ENCODE measurements around the gene SPTBN1.

Gene SPTBN1

GRCh38 chr2:54455563-54456361, at the start of gene SPTBN1:
TSS of gene SPTBN1 (plus strand) at chr2:54456327. CDS start at chr2:54526419, 70,092 bp downstream.
- H3K27me3 Mint-ChIP-seq, result peaks cover 41% of the 10 kb centered on the region
- no peaks in the 10 kb centered on the region for H3K36me3 Mint-ChIP-seq
- no peak within 1 kb of the TSS for H3K27ac Mint-ChIP-seq
- H3K9me3 Mint-ChIP-seq, result no peaks in the 10 kb centered on the region
- peaks cover 18% of the 10 kb centered on the region for H3K4me1 Mint-ChIP-seq
- peak within 1 kb of the TSS; percentile 86 for H3K4me3 Mint-ChIP-seq

DNA sequence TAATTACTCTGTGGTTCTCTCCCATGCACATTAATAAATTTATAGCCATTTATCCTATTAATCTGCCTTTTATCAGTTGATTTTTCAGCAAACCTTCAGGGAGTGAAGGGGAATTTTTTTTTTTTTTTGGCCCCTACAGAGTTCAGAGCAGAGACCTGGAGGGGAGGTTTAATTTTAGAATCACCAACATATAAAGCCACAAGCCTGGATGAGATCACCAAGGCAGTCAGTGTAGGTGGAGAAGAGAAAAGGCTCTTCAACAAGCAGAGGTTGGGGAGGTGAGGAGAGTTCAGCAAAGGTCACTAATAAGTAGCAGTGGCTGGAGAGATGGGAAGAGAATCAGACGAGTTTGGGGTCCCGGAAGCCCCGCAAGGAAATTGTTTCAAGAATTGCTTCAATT, 48.4 kb upstream of the SPTBN1 start:
- no peak overlapping the region for H3K27ac Mint-ChIP-seq
- H3K4me3 Mint-ChIP-seq, result no peak overlapping the region
- no peaks in the 10 kb centered on the region for H3K4me1 Mint-ChIP-seq
- peaks cover 4% of the 10 kb centered on the region for H3K27me3 Mint-ChIP-seq
- H3K9me3 Mint-ChIP-seq, result no peaks in the 10 kb centered on the region
- no peaks in the 10 kb centered on the region for H3K36me3 Mint-ChIP-seq

DNA sequence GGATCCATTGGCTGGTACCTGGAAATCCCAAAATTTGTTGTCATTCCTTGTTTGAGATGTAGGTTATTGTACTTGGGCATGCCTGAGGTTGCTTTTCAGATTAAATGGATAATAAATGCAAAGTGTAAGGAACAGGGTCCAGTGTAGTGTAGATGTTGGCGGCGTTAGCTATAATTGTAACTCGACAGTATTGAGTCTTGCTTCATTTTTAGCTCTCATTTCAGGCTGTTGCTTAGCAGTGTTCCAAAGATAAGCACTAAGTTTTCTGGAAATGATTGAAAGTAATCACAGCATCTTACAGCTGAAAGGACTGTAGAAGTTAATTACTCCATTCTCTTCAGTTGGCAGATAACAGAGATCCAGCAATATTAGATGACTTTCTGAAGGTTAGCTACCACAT, 47.8 kb upstream of the SPTBN1 start:
- Mint-ChIP-seq H3K4me1 (no peaks in the 10 kb centered on the region), H3K27me3 (peaks cover 4% of the 10 kb centered on the region), H3K36me3 (no peaks in the 10 kb centered on the region), H3K4me3 (no peak overlapping the region), H3K9me3 (no peaks in the 10 kb centered on the region), H3K27ac (no peak overlapping the region)

- Mint-ChIP-seq H3K36me3 (no peaks in the 10 kb centered on the region), H3K4me1 (no peaks in the 10 kb centered on the region)
Measured at GRCh38 chr2:54409752-54410151, 46.4 kb upstream of the SPTBN1 start.

DNA sequence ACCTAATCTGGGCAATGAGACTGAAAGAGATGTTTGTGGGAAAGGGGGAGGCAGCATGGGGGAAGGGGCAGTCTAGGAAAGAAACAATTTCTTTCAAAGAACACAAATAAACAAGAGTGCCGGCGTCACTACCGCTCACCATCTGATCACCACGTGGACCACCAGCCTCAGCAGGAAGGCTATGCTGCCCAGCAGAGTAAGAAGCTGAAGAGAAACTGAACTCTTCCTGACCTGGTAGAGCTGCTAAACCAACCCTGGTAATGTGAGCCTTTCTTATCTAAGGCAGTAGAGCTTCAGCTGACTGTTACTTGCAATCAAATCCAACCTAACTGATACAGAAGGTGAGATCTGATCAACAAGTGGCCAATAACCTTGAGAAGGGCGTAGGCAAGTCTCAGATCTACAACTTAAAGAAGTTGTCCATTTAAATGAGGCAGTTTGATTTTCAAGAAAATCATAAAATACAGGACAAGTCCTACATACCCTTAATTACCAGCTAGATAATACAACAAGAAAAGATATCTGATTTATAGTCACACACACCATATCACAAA, 44.2 kb upstream of the SPTBN1 start:
- no peak overlapping the region for H3K27ac Mint-ChIP-seq
- no peaks in the 10 kb centered on the region for H3K4me1 Mint-ChIP-seq
- H3K4me3 Mint-ChIP-seq, result no peak overlapping the region
- peaks cover 12% of the 10 kb centered on the region for H3K27me3 Mint-ChIP-seq
- no peaks in the 10 kb centered on the region for H3K9me3 Mint-ChIP-seq
- H3K36me3 Mint-ChIP-seq, result no peaks in the 10 kb centered on the region

More at GRCh38 chr2:54409752-54410151, 46.4 kb upstream of the SPTBN1 start:
- Mint-ChIP-seq H3K27ac (no peak overlapping the region), H3K9me3 (no peaks in the 10 kb centered on the region), H3K27me3 (peaks cover 5% of the 10 kb centered on the region), H3K4me3 (no peak overlapping the region)

GRCh38 chr2:54416166-54416813, 39.8 kb upstream of the SPTBN1 start:
- Mint-ChIP-seq H3K4me3 (no peak overlapping the region), H3K27me3 (peaks cover 8% of the 10 kb centered on the region), H3K9me3 (no peaks in the 10 kb centered on the region), H3K27ac (no peak overlapping the region), H3K4me1 (no peaks in the 10 kb centered on the region), H3K36me3 (no peaks in the 10 kb centered on the region)

- H3K4me1 Mint-ChIP-seq, result peaks cover 6% of the 10 kb centered on the region
- no peak overlapping the region for H3K4me3 Mint-ChIP-seq
- no peaks in the 10 kb centered on the region for H3K9me3 Mint-ChIP-seq
- H3K27ac Mint-ChIP-seq, result no peak overlapping the region
- H3K36me3 Mint-ChIP-seq, result no peaks in the 10 kb centered on the region
- peaks cover 8% of the 10 kb centered on the region for H3K27me3 Mint-ChIP-seq
Measured at GRCh38 chr2:54416938-54417337, 39.2 kb upstream of the SPTBN1 start.

- H3K4me3 Mint-ChIP-seq, result no peak overlapping the region
- peaks cover 8% of the 10 kb centered on the region for H3K27me3 Mint-ChIP-seq
- H3K4me1 Mint-ChIP-seq, result peaks cover 13% of the 10 kb centered on the region
Measured at GRCh38 chr2:54417577-54417976, 38.5 kb upstream of the SPTBN1 start.

DNA sequence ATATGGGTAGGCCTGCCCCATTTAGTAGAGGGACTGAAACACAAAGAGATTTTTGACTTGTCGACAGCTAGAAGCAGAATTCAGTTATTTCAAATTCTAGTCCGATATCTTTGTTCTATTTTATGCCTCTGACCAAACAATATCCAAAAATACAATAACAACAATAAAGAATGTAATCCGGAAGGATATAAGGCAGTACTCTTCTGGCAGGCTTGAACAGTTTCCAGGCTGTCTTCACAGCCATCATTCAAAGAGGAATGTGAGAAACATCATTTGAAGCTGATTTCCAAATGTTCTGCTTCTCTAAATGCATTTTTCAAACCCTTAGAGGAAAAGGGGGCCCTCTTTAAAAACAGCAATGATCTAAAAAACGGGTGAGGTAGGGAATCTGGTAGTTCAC, 36.7 kb upstream of the SPTBN1 start:
- Mint-ChIP-seq H3K36me3 (no peaks in the 10 kb centered on the region), H3K9me3 (no peaks in the 10 kb centered on the region), H3K4me3 (no peak overlapping the region), H3K4me1 (peaks cover 13% of the 10 kb centered on the region), H3K27me3 (peaks cover 6% of the 10 kb centered on the region), H3K27ac (no peak overlapping the region)

More at GRCh38 chr2:54417577-54417976, 38.5 kb upstream of the SPTBN1 start:
- Mint-ChIP-seq H3K9me3 (no peaks in the 10 kb centered on the region), H3K27ac (no peak overlapping the region), H3K36me3 (no peaks in the 10 kb centered on the region)

DNA sequence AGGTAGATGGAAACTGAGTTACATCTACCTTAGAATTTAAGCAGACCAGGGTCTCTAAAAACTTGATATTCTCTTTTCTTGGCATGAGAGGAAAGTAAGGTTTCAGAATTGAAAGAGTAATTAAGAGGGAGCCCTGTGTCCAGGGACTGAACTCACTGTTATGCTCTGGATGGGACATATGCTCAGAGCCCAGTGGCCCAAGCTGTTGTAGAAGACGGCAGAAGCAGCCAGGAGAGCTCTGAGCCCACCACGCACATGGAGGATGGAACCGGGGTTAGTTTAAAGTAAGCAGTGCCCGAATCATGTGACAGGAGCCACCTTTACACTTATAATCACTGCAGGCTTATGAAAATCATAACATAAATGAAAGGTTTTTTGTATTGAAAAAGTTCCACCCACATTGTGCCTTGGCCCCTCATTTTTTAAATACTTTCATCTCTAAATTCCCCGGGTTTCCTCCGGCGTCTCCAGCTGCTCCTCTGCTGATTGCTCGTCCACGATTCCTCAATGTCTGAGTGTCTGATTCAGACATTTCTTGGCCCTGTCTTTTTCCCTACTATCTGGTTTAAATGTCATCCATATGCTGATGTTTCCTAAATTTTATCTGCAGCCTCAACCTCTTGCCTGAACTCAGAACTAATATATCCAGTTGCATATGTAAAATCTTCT, 36.1 kb upstream of the SPTBN1 start:
- H3K36me3 Mint-ChIP-seq, result no peaks in the 10 kb centered on the region
- H3K27me3 Mint-ChIP-seq, result peaks cover 5% of the 10 kb centered on the region
- H3K4me3 Mint-ChIP-seq, result no peak overlapping the region
- H3K9me3 Mint-ChIP-seq, result no peaks in the 10 kb centered on the region
- H3K27ac Mint-ChIP-seq, result no peak overlapping the region
- peaks cover 13% of the 10 kb centered on the region for H3K4me1 Mint-ChIP-seq

DNA sequence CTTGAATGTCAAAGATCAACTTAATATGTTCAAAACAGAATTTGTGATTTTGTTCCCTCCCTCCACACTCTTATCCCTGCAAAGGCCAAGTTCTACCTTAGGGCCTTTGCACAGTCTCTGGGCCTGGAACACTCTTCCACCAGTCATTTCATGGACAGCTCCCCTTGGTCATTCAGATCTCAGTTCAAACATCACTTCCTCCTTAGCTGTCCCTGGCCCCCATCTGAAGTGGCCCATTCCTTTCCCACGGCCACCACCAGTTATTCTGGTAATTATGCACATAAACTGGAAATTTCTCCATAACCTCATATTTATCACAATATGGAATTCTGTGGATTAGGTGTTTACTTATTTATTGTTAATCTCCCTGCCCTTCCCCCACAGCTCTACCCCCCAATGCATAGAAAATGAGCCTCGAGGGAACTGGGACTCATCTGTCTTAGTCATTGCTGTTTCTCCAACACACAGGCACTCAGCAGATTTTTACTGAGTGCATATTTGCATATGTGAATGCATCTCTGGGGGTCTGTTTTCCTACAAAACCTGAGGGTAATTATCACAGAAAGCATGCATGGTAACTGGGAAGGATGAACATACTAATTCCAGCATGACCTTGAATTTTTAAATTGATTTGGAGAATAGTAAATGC, 35.5 kb upstream of the SPTBN1 start:
- no peaks in the 10 kb centered on the region for H3K9me3 Mint-ChIP-seq
- peaks cover 13% of the 10 kb centered on the region for H3K4me1 Mint-ChIP-seq
- H3K27me3 Mint-ChIP-seq, result peaks cover 4% of the 10 kb centered on the region
- no peaks in the 10 kb centered on the region for H3K36me3 Mint-ChIP-seq
- no peak overlapping the region for H3K27ac Mint-ChIP-seq
- no peak overlapping the region for H3K4me3 Mint-ChIP-seq

GRCh38 chr2:54422072-54422581, 34.0 kb upstream of the SPTBN1 start:
- no peaks in the 10 kb centered on the region for H3K27me3 Mint-ChIP-seq
- no peaks in the 10 kb centered on the region for H3K9me3 Mint-ChIP-seq
- peak overlapping the region; percentile 75 for H3K4me3 Mint-ChIP-seq
- peaks cover 13% of the 10 kb centered on the region for H3K4me1 Mint-ChIP-seq
- peak overlapping the region; percentile 48 for H3K27ac Mint-ChIP-seq
- no peaks in the 10 kb centered on the region for H3K36me3 Mint-ChIP-seq

- Mint-ChIP-seq H3K36me3 (no peaks in the 10 kb centered on the region), H3K4me1 (peaks cover 13% of the 10 kb centered on the region), H3K27ac (no peak overlapping the region), H3K9me3 (no peaks in the 10 kb centered on the region), H3K27me3 (no peaks in the 10 kb centered on the region), H3K4me3 (no peak overlapping the region)
Measured at GRCh38 chr2:54423213-54423612, 32.9 kb upstream of the SPTBN1 start.

GRCh38 chr2:54424555-54425163, 31.5 kb upstream of the SPTBN1 start:
- H3K9me3 Mint-ChIP-seq, result no peaks in the 10 kb centered on the region
- H3K27me3 Mint-ChIP-seq, result no peaks in the 10 kb centered on the region
- no peak overlapping the region for H3K27ac Mint-ChIP-seq
- no peaks in the 10 kb centered on the region for H3K36me3 Mint-ChIP-seq
- H3K4me3 Mint-ChIP-seq, result no peak overlapping the region
- peaks cover 13% of the 10 kb centered on the region for H3K4me1 Mint-ChIP-seq
